Kasumi-1 (cell line): Measurements from ENCODE around the gene SLC22A23.

Experiments
- DNase-seq, 2 experiments: peaks; one replicate each; lab custom pipeline; 2025; lab: John Stamatoyannopoulos, UW

Gene SLC22A23

GRCh38 chr6:3369985-3370360 is 86.9 kb downstream of the SLC22A23 start:
- no peak for DNase-seq

- DNase-seq: no peak
Measured at GRCh38 chr6:3368685-3369084, 88.2 kb downstream of the SLC22A23 start.

- no peak for DNase-seq
Measured at GRCh38 chr6:3367630-3368029, 89.2 kb downstream of the SLC22A23 start.

GRCh38 chr6:3366596-3367413 is 90.0 kb downstream of the SLC22A23 start:
- no peak for DNase-seq

- DNase-seq: no peak
Measured at GRCh38 chr6:3364391-3364790, 92.5 kb downstream of the SLC22A23 start.

- DNase-seq: no peak
Measured at GRCh38 chr6:3363296-3364025, 93.4 kb downstream of the SLC22A23 start.

- no peak for DNase-seq
Measured at GRCh38 chr6:3361312-3362037, 95.4 kb downstream of the SLC22A23 start.

GRCh38 chr6:3360727-3361045 is 96.2 kb downstream of the SLC22A23 start:
- no peak for DNase-seq

- DNase-seq: no peak
Measured at GRCh38 chr6:3359973-3360726, 96.7 kb downstream of the SLC22A23 start.

- no peak for DNase-seq
Measured at GRCh38 chr6:3359101-3359752, 97.6 kb downstream of the SLC22A23 start.

GRCh38 chr6:3358413-3359100 is 98.3 kb downstream of the SLC22A23 start:
- no peak for DNase-seq

- DNase-seq: no peak
Measured at GRCh38 chr6:3357678-3358077, 99.2 kb downstream of the SLC22A23 start.

- DNase-seq: no peak
Measured at GRCh38 chr6:3356824-3357420, 99.9 kb downstream of the SLC22A23 start.

GRCh38 chr6:3356056-3356823 is 100.6 kb downstream of the SLC22A23 start:
- peak in 1 of 2 experiments; percentile 14 for DNase-seq

GRCh38 chr6:3355358-3356055 is 101.3 kb downstream of the SLC22A23 start:
- no peak for DNase-seq

GRCh38 chr6:3355011-3355357 is 101.9 kb downstream of the SLC22A23 start:
- DNase-seq: no peak

- no peak for DNase-seq
Measured at GRCh38 chr6:3353939-3354338, 102.9 kb downstream of the SLC22A23 start.

- no peak for DNase-seq
Measured at GRCh38 chr6:3353213-3353903, 103.5 kb downstream of the SLC22A23 start.

GRCh38 chr6:3352678-3353077 is 104.2 kb downstream of the SLC22A23 start:
- no peak for DNase-seq
